ENCODE results near the gene MINDY2.
"Not testable (repeated sequence)": the region's sequence is repeated elsewhere in the genome, so short reads cannot be mapped to it uniquely, and the experiment has no call there.

MINDY2 gene

GRCh38 chr15:58833681-58834426, 62.8 kb downstream of the MINDY2 start:
- not testable (repeated sequence) for DNase-seq

GRCh38 chr15:58839485-58839884, 68.4 kb downstream of the MINDY2 start:
- no peak for DNase-seq

- no peak for DNase-seq
Observed at GRCh38 chr15:58840048-58840447, 68.9 kb downstream of the MINDY2 start.

GRCh38 chr15:58842713-58843396, 71.8 kb downstream of the MINDY2 start:
- no peak for DNase-seq

- not testable (repeated sequence) for DNase-seq
Observed at GRCh38 chr15:58851205-58851604, 80.1 kb downstream of the MINDY2 start.

- DNase-seq, result no peak
Observed at GRCh38 chr15:58852347-58852746, 81.2 kb downstream of the MINDY2 start.

GRCh38 chr15:58854593-58854992, 83.5 kb downstream of the MINDY2 start:
- DNase-seq, result no peak

- no peak for DNase-seq
Observed at GRCh38 chr15:58856086-58856485, 85.0 kb downstream of the MINDY2 start.

- DNase-seq, result not testable (repeated sequence)
Observed at GRCh38 chr15:58856621-58857020, 85.5 kb downstream of the MINDY2 start.

GRCh38 chr15:58862326-58862725, 91.2 kb downstream of the MINDY2 start:
- DNase-seq, result no peak

GRCh38 chr15:58864602-58865424, 93.7 kb downstream of the MINDY2 start:
- no peak for DNase-seq

GRCh38 chr15:58865425-58865880, 94.4 kb downstream of the MINDY2 start:
- DNase-seq, result no peak

GRCh38 chr15:58867926-58868325, 96.8 kb downstream of the MINDY2 start:
- DNase-seq, result no peak

- no peak for DNase-seq
Observed at GRCh38 chr15:58870451-58870850, 99.3 kb downstream of the MINDY2 start.

GRCh38 chr15:58873267-58873666, 102.2 kb downstream of the MINDY2 start:
- DNase-seq, result no peak

GRCh38 chr15:58875343-58875742, 104.2 kb downstream of the MINDY2 start:
- no peak for DNase-seq

GRCh38 chr15:58876306-58877106, 105.4 kb downstream of the MINDY2 start:
- DNase-seq, result no peak

- DNase-seq, result no peak
Observed at GRCh38 chr15:58877999-58878825, 107.1 kb downstream of the MINDY2 start.

- DNase-seq, result no peak
Observed at GRCh38 chr15:58880320-58880719, 109.2 kb downstream of the MINDY2 start.

GRCh38 chr15:58882243-58882642, 111.1 kb downstream of the MINDY2 start:
- no peak for DNase-seq

GRCh38 chr15:58883926-58884325, 112.8 kb downstream of the MINDY2 start:
- not testable (repeated sequence) for DNase-seq

- DNase-seq, result no peak
Observed at GRCh38 chr15:58886921-58887320, 115.8 kb downstream of the MINDY2 start.

Data from T-helper 9 cell (primary cell).